ENCODE measurements around the gene MIR17HG. TPM values are rescaled to one million over a fixed set of nuclear protein-coding genes. Genes with fewer than 3 reads are reported as not detected.
"Not testable (repeated sequence)": the region's sequence is repeated elsewhere in the genome, so short reads cannot be mapped to it uniquely, and the experiment has no call there.

The MIR17HG gene
- polyA plus RNA-seq, 1 donor from 2014 or later: 0.79 TPM

- H3K27me3 ChIP-seq (ENCODE audit: insufficient read depth, low read depth, low read length); H3K9ac ChIP-seq (ENCODE audit: low read length); H3F3A ChIP-seq (ENCODE audit: insufficient read depth, low read length, poor library complexity, severe bottlenecking); H3K9me3 ChIP-seq (ENCODE audit: low read length); H3K36me3 ChIP-seq (ENCODE audit: insufficient read depth, low read length); H3K4me3 ChIP-seq (ENCODE audit: low read length); H3K27ac ChIP-seq (ENCODE audit: low read length); H2AFZ ChIP-seq (ENCODE audit: low read depth, low read length); H3K79me2 ChIP-seq (replicated peaks; ENCODE audit: insufficient read depth, low read length); H3K4me2 ChIP-seq (ENCODE audit: low read length); H3K9me2 ChIP-seq (ENCODE audit: insufficient read depth, low read length); H4K20me1 ChIP-seq (ENCODE audit: insufficient read depth): not testable (repeated sequence)
These were observed 26.5 kb upstream of the MIR17HG start for GRCh38 chr13:91320990-91321389.

GRCh38 chr13:91323349-91323748, 24.1 kb upstream of the MIR17HG start:
- Histone ChIP-seq H3K9me2 (ENCODE audit: insufficient read depth, low read length) (no peaks in the 10 kb centered on the region), H2AFZ (ENCODE audit: low read depth, low read length) (no peak overlapping the region), H3K9me3 (ENCODE audit: low read length) (no peaks in the 10 kb centered on the region), H3F3A (ENCODE audit: insufficient read depth, low read length, poor library complexity, severe bottlenecking) (no peaks in the 10 kb centered on the region), H3K27ac (ENCODE audit: low read length) (no peak overlapping the region), H3K9ac (ENCODE audit: low read length) (no peak overlapping the region), H4K20me1 (ENCODE audit: insufficient read depth) (no peaks in the 10 kb centered on the region), H3K4me3 (ENCODE audit: low read length) (no peak overlapping the region), H3K36me3 (ENCODE audit: insufficient read depth, low read length) (no peaks in the 10 kb centered on the region), H3K27me3 (ENCODE audit: insufficient read depth, low read depth, low read length) (no peaks in the 10 kb centered on the region), H3K79me2 (replicated peaks; ENCODE audit: insufficient read depth, low read length) (no peaks in the 10 kb centered on the region), H3K4me2 (ENCODE audit: low read length) (no peak overlapping the region)
- TF ChIP-seq TAF1 (IDR thresholded peaks at IDR 0.05; ENCODE audit: low read depth): no peak

- no peaks in the 10 kb centered on the region for H3K36me3 ChIP-seq (ENCODE audit: insufficient read depth, low read length)
- no peak overlapping the region for H3K4me3 ChIP-seq (ENCODE audit: low read length)
- H3K4me2 ChIP-seq (ENCODE audit: low read length): no peak overlapping the region
- H3K79me2 ChIP-seq (replicated peaks; ENCODE audit: insufficient read depth, low read length): no peaks in the 10 kb centered on the region
- H3K9me2 ChIP-seq (ENCODE audit: insufficient read depth, low read length): no peaks in the 10 kb centered on the region
- H2AFZ ChIP-seq (ENCODE audit: low read depth, low read length): no peak overlapping the region
- H3K27me3 ChIP-seq (ENCODE audit: insufficient read depth, low read depth, low read length): no peaks in the 10 kb centered on the region
- H3F3A ChIP-seq (ENCODE audit: insufficient read depth, low read length, poor library complexity, severe bottlenecking): no peaks in the 10 kb centered on the region
- no peaks in the 10 kb centered on the region for H3K9me3 ChIP-seq (ENCODE audit: low read length)
- H3K27ac ChIP-seq (ENCODE audit: low read length): no peak overlapping the region
- TF ChIP-seq SMC3 (conservative IDR thresholded peaks at IDR 0.05; ENCODE audit: poor library complexity) (no peak), EZH2 (IDR thresholded peaks at IDR 0.05; ENCODE audit: borderline replicate concordance, insufficient read depth, low read length, poor library complexity, severe bottlenecking) (no peak), CTCF (IDR thresholded peaks at IDR 0.05; ENCODE audit: poor library complexity, severe bottlenecking) (no peak), REST (IDR thresholded peaks at IDR 0.05; ENCODE audit: borderline replicate concordance) (no peak), POLR2AphosphoS5 (IDR thresholded peaks at IDR 0.05) (no peak), TAF1 (IDR thresholded peaks at IDR 0.05; ENCODE audit: low read depth) (no peak), EP300 (conservative IDR thresholded peaks at IDR 0.05; ENCODE audit: poor library complexity, severe bottlenecking) (no peak), MXI1 (conservative IDR thresholded peaks at IDR 0.05; ENCODE audit: poor library complexity, severe bottlenecking) (no peak), RAD21 (conservative IDR thresholded peaks at IDR 0.05) (no peak)
- no peaks in the 10 kb centered on the region for H4K20me1 ChIP-seq (ENCODE audit: insufficient read depth)
- no peak overlapping the region for H3K9ac ChIP-seq (ENCODE audit: low read length)
These were observed 21.3 kb upstream of the MIR17HG start for GRCh38 chr13:91326146-91326545.

All from neural cell (in vitro differentiated cells).